Thymus (tissue), 11 donors: ENCODE results near the gene EDIL3. TPM values are rescaled to one million over a fixed set of nuclear protein-coding genes. Genes with fewer than 3 reads are reported as not detected.

ENCODE experiments used
- DNase-seq, 9 donors: peaks; one replicate each; pipeline ENCODE4 v3.0.0-alpha.2; 2013; ENCODE audit warnings: low spot score in 9 of 9, low read depth in 6 of 9, missing footprints in 1 of 9
- H3K27ac ChIP-seq, 2 donors: one replicate each; pipeline ENCODE4 v1.5.1; 2013; ENCODE audit warnings: control low read depth in 1 of 2, low read depth in 1 of 2, low read length in 1 of 2, mild to moderate bottlenecking in 1 of 2, moderate library complexity in 1 of 2
- H3K27me3 ChIP-seq, 2 donors: one replicate each; pipeline ENCODE4 v1.5.1; 2013; ENCODE audit warnings: low read length in 1 of 2; ENCODE audit not compliant: control insufficient read depth in 2 of 2, insufficient read depth in 1 of 2
- H3K36me3 ChIP-seq, 2 donors: one replicate each; pipeline ENCODE4 v1.5.1; 2013; ENCODE audit warnings: low read length in 1 of 2, mild to moderate bottlenecking in 1 of 2, moderate library complexity in 1 of 2; ENCODE audit not compliant: control insufficient read depth in 2 of 2, insufficient read depth in 2 of 2
- H3K4me1 ChIP-seq, 2 donors: one replicate each; pipeline ENCODE4 v1.5.1; 2013; ENCODE audit warnings: low read length in 2 of 2; ENCODE audit not compliant: control insufficient read depth in 2 of 2, insufficient read depth in 2 of 2
- H3K4me3 ChIP-seq, 2 donors: one replicate each; pipeline ENCODE4 v1.5.1; 2013; ENCODE audit warnings: low read length in 2 of 2, control low read depth in 1 of 2, mild to moderate bottlenecking in 1 of 2
- H3K9me3 ChIP-seq, 2 donors: one replicate each; pipeline ENCODE4 v1.5.1; 2013; ENCODE audit warnings: low read length in 1 of 2, mild to moderate bottlenecking in 1 of 2; ENCODE audit not compliant: control insufficient read depth in 2 of 2, insufficient read depth in 1 of 2
- WGBS: extraction: QIAGEN DNeasy Blood & Tissue Kit; methylation state at CpG from one replicate; pipeline ENCODE4 v1.1.7; 2013; 5-methylcytosine and 5-hydroxymethylcytosine counted together
- polyA plus RNA-seq: library from polyadenylated mRNA; stranded (reverse); fragments of 200-250 nt; gene quantifications from one replicate; pipeline ENCODE4 v1.2.3, GENCODE V29; 2013
- total RNA-seq: library from RNA; stranded (reverse); fragments of 120-200 nt; gene quantifications from one replicate; pipeline ENCODE4 v1.2.4, GENCODE V29; 2013
- donor health status: healthy.

EDIL3 gene
- total and polyA plus RNA-seq, 2 donors = 0.52 to 2.9 TPM

DNA sequence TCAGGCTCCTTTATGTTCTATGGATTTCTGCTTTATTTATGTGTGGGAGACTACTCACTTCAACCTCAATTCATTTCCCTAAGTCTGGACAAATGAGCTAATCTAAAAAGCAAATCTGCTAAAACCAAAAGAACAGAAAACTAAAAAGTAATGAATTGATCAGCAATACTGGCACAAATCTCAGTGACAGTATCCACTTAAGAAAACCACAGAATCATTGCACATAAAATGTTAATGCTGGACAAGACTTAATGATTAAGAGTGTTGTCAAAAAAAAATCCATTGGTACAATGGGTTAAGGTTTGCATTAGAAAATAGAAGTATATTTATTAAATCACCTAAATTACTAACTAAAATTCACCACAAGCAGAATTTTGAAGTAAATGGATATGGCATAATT lies 147.6 kb downstream of the EDIL3 start:
- Histone ChIP-seq H3K4me3 (no peak overlapping the region), H3K36me3 (no peaks in the 10 kb centered on the region), H3K9me3 (no peaks in the 10 kb centered on the region), H3K27ac (no peak overlapping the region), H3K4me1 (no peaks in the 10 kb centered on the region), H3K27me3 (no peaks in the 10 kb centered on the region)
- DNase-seq = no peak

- Histone ChIP-seq H3K36me3 (no peaks in the 10 kb centered on the region), H3K4me3 (no peak overlapping the region), H3K27me3 (no peaks in the 10 kb centered on the region), H3K9me3 (no peaks in the 10 kb centered on the region), H3K27ac (no peak overlapping the region), H3K4me1 (no peaks in the 10 kb centered on the region)
- 97% methylated on average over 7 of the region's 7 CpGs for WGBS
- DNase-seq = no peak
Measured at GRCh38 chr5:84231433-84231832, 153.2 kb downstream of the EDIL3 start.

GRCh38 chr5:84229045-84229444 lies 155.6 kb downstream of the EDIL3 start:
- no peaks in the 10 kb centered on the region for H3K9me3 ChIP-seq
- DNase-seq = no peak
- no peaks in the 10 kb centered on the region for H3K36me3 ChIP-seq
- H3K4me1 ChIP-seq = no peaks in the 10 kb centered on the region
- no peak overlapping the region for H3K4me3 ChIP-seq
- H3K27me3 ChIP-seq = no peaks in the 10 kb centered on the region
- no peak overlapping the region for H3K27ac ChIP-seq

- Histone ChIP-seq H3K4me1 (no peaks in the 10 kb centered on the region), H3K27ac (no peak overlapping the region), H3K27me3 (no peaks in the 10 kb centered on the region), H3K9me3 (no peaks in the 10 kb centered on the region), H3K4me3 (no peak overlapping the region), H3K36me3 (no peaks in the 10 kb centered on the region)
- DNase-seq = peak in 3 of 9 donors; percentile 5 to 27 (median 10)
Measured at GRCh38 chr5:84228266-84228665, 156.4 kb downstream of the EDIL3 start.

DNA sequence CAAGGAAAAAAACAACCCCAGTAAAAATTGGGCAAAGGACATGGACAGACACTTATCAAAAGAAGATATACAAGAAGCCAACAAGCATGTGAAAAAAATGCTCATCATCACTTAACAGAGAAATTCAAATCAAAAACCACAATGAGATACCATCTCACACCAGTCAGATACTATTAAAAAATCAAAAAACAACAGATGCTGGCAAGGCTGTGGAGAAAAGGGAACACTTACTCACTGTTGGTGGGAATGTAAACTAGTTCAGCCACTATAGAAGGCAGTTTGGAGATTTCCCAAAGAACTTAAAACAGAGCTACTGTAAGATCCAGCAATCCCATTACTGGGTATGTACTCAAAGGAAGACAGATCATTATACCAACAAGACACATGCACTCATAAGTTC lies 157.4 kb downstream of the EDIL3 start:
- Histone ChIP-seq H3K4me1 (no peaks in the 10 kb centered on the region), H3K9me3 (no peaks in the 10 kb centered on the region), H3K27ac (no peak overlapping the region), H3K27me3 (no peaks in the 10 kb centered on the region), H3K4me3 (no peak overlapping the region), H3K36me3 (no peaks in the 10 kb centered on the region)
- DNase-seq = no peak

GRCh38 chr5:84218546-84218945 lies 166.1 kb downstream of the EDIL3 start:
- H3K9me3 ChIP-seq = no peaks in the 10 kb centered on the region
- DNase-seq = no peak
- H3K4me3 ChIP-seq = no peak overlapping the region
- no peaks in the 10 kb centered on the region for H3K27me3 ChIP-seq
- H3K4me1 ChIP-seq = no peaks in the 10 kb centered on the region
- 75% methylated on average over 5 of the region's 5 CpGs for WGBS
- no peak overlapping the region for H3K27ac ChIP-seq
- H3K36me3 ChIP-seq = no peaks in the 10 kb centered on the region

DNA sequence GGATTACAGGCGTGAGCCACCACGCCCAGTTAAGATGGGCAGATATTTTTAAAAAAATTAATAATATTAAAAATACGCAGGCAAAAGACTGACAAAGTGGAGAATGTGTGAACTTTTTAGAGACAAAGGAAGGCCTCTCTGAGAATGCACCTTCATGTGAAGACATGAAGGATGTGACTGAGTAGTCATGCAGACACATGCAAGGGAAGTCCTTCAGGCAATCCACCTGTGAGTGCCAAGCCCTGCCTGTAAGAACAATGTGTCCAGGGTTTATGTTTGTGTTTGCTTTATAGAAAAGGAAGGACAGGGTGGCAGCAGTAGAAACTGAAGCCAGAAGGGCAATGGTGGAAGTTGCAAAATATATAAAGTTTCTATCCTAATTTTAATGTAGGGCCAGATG lies 169.2 kb downstream of the EDIL3 start:
- H3K4me1 ChIP-seq = no peaks in the 10 kb centered on the region
- H3K9me3 ChIP-seq = no peaks in the 10 kb centered on the region
- DNase-seq = no peak
- H3K27ac ChIP-seq = no peak overlapping the region
- no peak overlapping the region for H3K4me3 ChIP-seq
- WGBS = 98% methylated on average over 3 of the region's 3 CpGs
- no peaks in the 10 kb centered on the region for H3K27me3 ChIP-seq
- H3K36me3 ChIP-seq = no peaks in the 10 kb centered on the region

DNA sequence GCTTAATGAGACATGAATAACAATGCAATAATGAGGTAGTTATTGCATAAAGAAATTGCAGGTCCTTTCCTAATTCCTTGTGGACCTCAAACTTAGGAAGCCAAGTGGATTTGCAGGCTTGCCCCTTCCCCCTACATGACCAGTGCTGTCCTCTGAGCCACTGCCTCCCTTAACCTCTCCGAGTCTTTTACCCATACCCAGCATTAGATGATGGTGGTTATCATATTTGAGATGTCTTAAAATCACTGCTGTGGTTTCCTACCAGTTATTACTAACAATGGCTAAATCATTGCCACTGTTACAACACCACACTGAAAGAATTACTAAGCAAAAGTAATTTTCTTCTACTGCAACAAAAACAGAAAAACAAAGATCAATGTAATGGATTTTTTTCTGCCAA lies 170.8 kb downstream of the EDIL3 start:
- Histone ChIP-seq H3K27ac (no peak overlapping the region), H3K27me3 (no peaks in the 10 kb centered on the region), H3K36me3 (no peaks in the 10 kb centered on the region), H3K4me3 (no peak overlapping the region), H3K4me1 (no peaks in the 10 kb centered on the region), H3K9me3 (no peaks in the 10 kb centered on the region)
- WGBS = 96% methylated on average over 1 of the region's 1 CpG
- no peak for DNase-seq

- H3K36me3 ChIP-seq = no peaks in the 10 kb centered on the region
- WGBS = 77% methylated on average over 1 of the region's 1 CpG
- no peaks in the 10 kb centered on the region for H3K27me3 ChIP-seq
- H3K4me3 ChIP-seq = no peak overlapping the region
- no peak overlapping the region for H3K27ac ChIP-seq
- H3K9me3 ChIP-seq = no peaks in the 10 kb centered on the region
- H3K4me1 ChIP-seq = no peaks in the 10 kb centered on the region
- no peak for DNase-seq
Measured at GRCh38 chr5:84213212-84213611, 171.5 kb downstream of the EDIL3 start.

DNA sequence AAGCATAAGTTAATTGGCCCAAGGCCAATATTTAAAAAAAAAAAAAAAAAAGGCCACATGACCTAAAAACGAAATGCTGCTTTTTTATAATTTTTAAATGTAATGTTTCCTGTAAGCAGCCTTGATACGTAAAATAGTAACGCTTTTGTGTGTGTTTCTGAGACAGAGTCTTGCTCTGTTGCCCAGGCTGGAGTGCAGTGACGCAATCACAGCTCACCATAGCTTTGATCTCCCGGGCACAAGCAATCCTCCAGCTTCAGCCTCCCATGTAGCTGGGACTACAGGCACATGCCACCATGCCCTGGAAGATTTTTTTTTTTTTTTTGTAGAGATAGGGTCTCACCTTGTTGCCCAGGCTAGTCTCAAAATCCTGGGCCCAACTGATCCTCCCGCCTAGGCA lies 179.9 kb downstream of the EDIL3 start:
- no peak overlapping the region for H3K27ac ChIP-seq
- WGBS = 62% methylated on average over 6 of the region's 6 CpGs
- H3K9me3 ChIP-seq = no peaks in the 10 kb centered on the region
- no peak overlapping the region for H3K4me3 ChIP-seq
- H3K27me3 ChIP-seq = no peaks in the 10 kb centered on the region
- H3K36me3 ChIP-seq = no peaks in the 10 kb centered on the region
- no peak for DNase-seq
- no peaks in the 10 kb centered on the region for H3K4me1 ChIP-seq
